Measurements from ENCODE around the gene ZNF593.

Gene ZNF593

GRCh38 chr1:26175346-26175745 lies 5.6 kb downstream of the ZNF593 start:
- ATAC-seq = no peak
- TF ChIP-seq OSR1 (CRISPR knock-in tag; IDR thresholded peaks at IDR 0.05) = no peak
- TF ChIP-seq ARNTL (CRISPR knock-in tag; IDR thresholded peaks at IDR 0.05; ENCODE audit: borderline replicate concordance, low read depth) = no peak
- TF ChIP-seq ZNF565 (CRISPR knock-in tag; conservative IDR thresholded peaks at IDR 0.05; ENCODE audit: low read depth) = no peak
- no peak for TF ChIP-seq TCF4 (CRISPR knock-in tag; IDR thresholded peaks at IDR 0.05; ENCODE audit: borderline replicate concordance)
- TF ChIP-seq ZNF8 (CRISPR knock-in tag; IDR thresholded peaks at IDR 0.05) = no peak
- no peak for TF ChIP-seq RARB (CRISPR knock-in tag; IDR thresholded peaks at IDR 0.05)
- no peak for TF ChIP-seq POU6F1 (CRISPR knock-in tag; IDR thresholded peaks at IDR 0.05; ENCODE audit: borderline replicate concordance, low read depth)
- no peak for TF ChIP-seq PPARA (CRISPR knock-in tag; IDR thresholded peaks at IDR 0.05; ENCODE audit: borderline replicate concordance)
- no peak for TF ChIP-seq ZFP30 (CRISPR knock-in tag; IDR thresholded peaks at IDR 0.05)

GRCh38 chr1:26177182-26177684 lies 7.5 kb downstream of the ZNF593 start, which contains the start of gene CNKSR1:
CNKSR1 (plus strand) TSS chr1:26177491; CDS start chr1:26177548, 57 bp downstream.
- TF ChIP-seq CSDC2 (CRISPR knock-in tag; IDR thresholded peaks at IDR 0.05) (no peak), ISL1 (CRISPR knock-in tag; IDR thresholded peaks at IDR 0.05) (no peak), ZFP3 (CRISPR knock-in tag; IDR thresholded peaks at IDR 0.05) (no peak), POU6F1 (CRISPR knock-in tag; IDR thresholded peaks at IDR 0.05; ENCODE audit: borderline replicate concordance, low read depth) (no peak), CSRNP3 (CRISPR knock-in tag; IDR thresholded peaks at IDR 0.05) (no peak), BACH2 (CRISPR knock-in tag; IDR thresholded peaks at IDR 0.05; ENCODE audit: borderline replicate concordance) (no peak), RARB (CRISPR knock-in tag; IDR thresholded peaks at IDR 0.05) (no peak), GLIS3 (CRISPR knock-in tag; IDR thresholded peaks at IDR 0.05) (no peak), SNAI2 (CRISPR knock-in tag; IDR thresholded peaks at IDR 0.05) (no peak), PATZ1 (CRISPR knock-in tag; IDR thresholded peaks at IDR 0.05; ENCODE audit: borderline replicate concordance) (no peak), ZNF70 (CRISPR knock-in tag; IDR thresholded peaks at IDR 0.05) (no peak), OSR1 (CRISPR knock-in tag; IDR thresholded peaks at IDR 0.05) (no peak), ZNF565 (CRISPR knock-in tag; conservative IDR thresholded peaks at IDR 0.05; ENCODE audit: low read depth) (no peak), ZC3H10 (CRISPR knock-in tag; IDR thresholded peaks at IDR 0.05) (no peak)
- ATAC-seq = no peak

- no peak for ATAC-seq
- TF ChIP-seq GLIS3 (CRISPR knock-in tag; IDR thresholded peaks at IDR 0.05) (no peak), ZFP3 (CRISPR knock-in tag; IDR thresholded peaks at IDR 0.05) (no peak), ESRRG (CRISPR knock-in tag; IDR thresholded peaks at IDR 0.05) (no peak), ZNF70 (CRISPR knock-in tag; IDR thresholded peaks at IDR 0.05) (no peak), ZC3H10 (CRISPR knock-in tag; IDR thresholded peaks at IDR 0.05) (no peak), BACH2 (CRISPR knock-in tag; IDR thresholded peaks at IDR 0.05; ENCODE audit: borderline replicate concordance) (no peak), TOX (CRISPR knock-in tag; IDR thresholded peaks at IDR 0.05; ENCODE audit: borderline replicate concordance) (no peak), ZFP30 (CRISPR knock-in tag; IDR thresholded peaks at IDR 0.05) (no peak), POU6F1 (CRISPR knock-in tag; IDR thresholded peaks at IDR 0.05; ENCODE audit: borderline replicate concordance, low read depth) (no peak), CREB5 (CRISPR knock-in tag; IDR thresholded peaks at IDR 0.05; ENCODE audit: low read depth) (no peak), PATZ1 (CRISPR knock-in tag; IDR thresholded peaks at IDR 0.05; ENCODE audit: borderline replicate concordance) (no peak), TSHZ2 (CRISPR knock-in tag; IDR thresholded peaks at IDR 0.05) (no peak)
Measured at GRCh38 chr1:26180010-26180506, 10.3 kb downstream of the ZNF593 start.
